ENCODE measurements around the gene NLGN1.

NLGN1 gene

GRCh38 chr3:173553635-173554280 lies 156.2 kb downstream of the NLGN1 start:
- TF ChIP-seq CTCF (IDR thresholded peaks at IDR 0.05; ENCODE audit: borderline replicate concordance, insufficient read depth, low read depth, low read length), result peak; percentile 54; the same call in 1 of the 2 replicates
- no peak overlapping the region for H3K4me3 ChIP-seq (ENCODE audit: low read depth, low read length)

- no peak overlapping the region for H3K4me3 ChIP-seq (ENCODE audit: low read depth, low read length)
- no peak for TF ChIP-seq CTCF (IDR thresholded peaks at IDR 0.05; ENCODE audit: borderline replicate concordance, insufficient read depth, low read depth, low read length)
Observed at GRCh38 chr3:173556546-173556945, 159.0 kb downstream of the NLGN1 start.

- TF ChIP-seq CTCF (IDR thresholded peaks at IDR 0.05; ENCODE audit: borderline replicate concordance, insufficient read depth, low read depth, low read length), result no peak
- H3K4me3 ChIP-seq (ENCODE audit: low read depth, low read length), result no peak overlapping the region
Observed at GRCh38 chr3:173567997-173568396, 170.5 kb downstream of the NLGN1 start.

- H3K4me3 ChIP-seq (ENCODE audit: low read depth, low read length), result no peak overlapping the region
- TF ChIP-seq CTCF (IDR thresholded peaks at IDR 0.05; ENCODE audit: borderline replicate concordance, insufficient read depth, low read depth, low read length), result no peak
Observed at GRCh38 chr3:173568623-173569022, 171.1 kb downstream of the NLGN1 start.

- TF ChIP-seq CTCF (IDR thresholded peaks at IDR 0.05; ENCODE audit: borderline replicate concordance, insufficient read depth, low read depth, low read length), result no peak
- no peak overlapping the region for H3K4me3 ChIP-seq (ENCODE audit: low read depth, low read length)
Observed at GRCh38 chr3:173583496-173583895, 186.0 kb downstream of the NLGN1 start.

GRCh38 chr3:173584093-173584837 lies 186.7 kb downstream of the NLGN1 start:
- no peak overlapping the region for H3K4me3 ChIP-seq (ENCODE audit: low read depth, low read length)
- TF ChIP-seq CTCF (IDR thresholded peaks at IDR 0.05; ENCODE audit: borderline replicate concordance, insufficient read depth, low read depth, low read length), result peak; percentile 37; the same call in 1 of the 2 replicates

Measured in GM12875 (cell line).